Ovary (tissue), 3 donors: ENCODE data around the gene NAT8L.

Experiments used
- CTCF ChIP-seq, 3 donors: fragments of 450-650 bp in 2 of 3; fragments of 200-600 bp in 1 of 3; IDR thresholded peaks; one replicate each; pipeline versions ENCODE4 v1.5.1 to v1.8.0; 2016 to 2022; ENCODE audit warnings: antibody characterized with exemption in 3 of 3, mild to moderate bottlenecking in 1 of 3
- EP300 ChIP-seq: sonication (generic); formaldehyde crosslinking; IDR thresholded peaks from one replicate; pipeline ENCODE4 v1.6.1; 2017; ENCODE audit warnings: antibody characterized with exemption
- POLR2A ChIP-seq: fragments of 450-650 bp; IDR thresholded peaks from one replicate; pipeline ENCODE4 v1.6.1; 2017; ENCODE audit warnings: antibody characterized with exemption, mild to moderate bottlenecking, moderate library complexity
- donor health status: DM: no; HTN: no; CAD: no.

DNA sequence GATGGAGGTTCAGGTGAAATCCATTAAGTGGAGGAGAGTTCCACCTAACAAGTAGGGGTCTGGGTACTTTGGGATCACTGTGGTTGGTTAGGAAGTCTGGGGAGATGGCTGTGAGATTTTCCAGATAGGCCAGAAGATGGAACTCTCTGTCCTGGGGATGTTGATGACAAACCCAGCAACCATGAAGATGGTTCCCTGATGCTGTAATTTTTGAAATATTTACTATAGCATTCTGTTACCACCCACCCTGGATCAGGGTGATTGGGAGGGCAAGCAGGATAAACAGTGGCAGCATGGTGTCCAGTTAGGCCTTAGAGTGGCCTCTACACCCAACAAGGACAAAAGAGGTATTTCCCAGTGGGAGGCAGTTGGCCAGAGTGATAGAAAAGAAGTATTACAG, 34.4 kb upstream of the NAT8L start:
- TF ChIP-seq POLR2A (no peak), CTCF (IDR thresholded peaks at IDR 0.05) (no peak), EP300 (no peak)
